Progenitor cell of endocrine pancreas (in vitro differentiated cells): ENCODE results near the gene STEAP1B. TPM values are rescaled to one million over a fixed set of nuclear protein-coding genes. Genes with fewer than 3 reads are reported as not detected.
A peak's percentile ranks its signal among the peaks of the same experiment; 100 is the strongest.
"Not testable (repeated sequence)": the region's sequence is repeated elsewhere in the genome, so short reads cannot be mapped to it uniquely, and the experiment has no call there.

Source experiments
- DNase-seq: peaks from one replicate; pipeline ENCODE4 v3.0.0; 2021; ENCODE audit warnings: low spot score; ENCODE audit not compliant: unreplicated experiment
- H3K27ac Mint-ChIP-seq: 2 replicates; pipeline ENCODE4 v1.8.0; 2021; ENCODE audit warnings: mild to moderate bottlenecking, moderate library complexity, mixed read lengths
- H3K27me3 Mint-ChIP-seq: 2 replicates; pipeline ENCODE4 v1.8.0; 2021; ENCODE audit warnings: mixed read lengths
- H3K36me3 Mint-ChIP-seq: 2 replicates; pipeline ENCODE4 v1.8.0; 2022; ENCODE audit warnings: mixed read lengths; ENCODE audit not compliant: insufficient read depth
- H3K4me1 Mint-ChIP-seq: 2 replicates; pipeline ENCODE4 v1.8.0; 2021; ENCODE audit warnings: low read depth, mixed read lengths
- H3K4me3 Mint-ChIP-seq: 2 replicates; pipeline ENCODE4 v1.8.0; 2021; ENCODE audit warnings: low read depth, mild to moderate bottlenecking, moderate library complexity, mixed read lengths
- H3K9me3 Mint-ChIP-seq: 2 replicates; pipeline ENCODE4 v1.8.0; 2021; ENCODE audit warnings: low read depth, mixed read lengths
- CTCF ChIP-seq: fragments of 200-600 bp; sonication (generic); IDR thresholded peaks from one replicate; pipeline ENCODE4 v1.5.0; 2021; ENCODE audit warnings: antibody characterized with exemption, mild to moderate bottlenecking; ENCODE audit not compliant: unreplicated experiment
- total RNA-seq: library from RNA; stranded (reverse); gene quantifications from 2 replicates; pipeline ENCODE4 v1.2.1, GENCODE V29; 2021

STEAP1B gene
- total RNA-seq, 1 donor from 2014 or later: 0.89 TPM

- peak overlapping the region; percentile 19 for H3K4me3 Mint-ChIP-seq
- no peak for DNase-seq
- no peaks in the 10 kb centered on the region for H3K9me3 Mint-ChIP-seq
- TF ChIP-seq CTCF: no peak
- no peaks in the 10 kb centered on the region for H3K27me3 Mint-ChIP-seq
- no peaks in the 10 kb centered on the region for H3K36me3 Mint-ChIP-seq
- H3K4me1 Mint-ChIP-seq: peaks cover 21% of the 10 kb centered on the region
- peak overlapping the region; percentile 60 for H3K27ac Mint-ChIP-seq
These were observed 44.3 kb upstream of the STEAP1B start for GRCh38 chr7:22544245-22544644.

DNA sequence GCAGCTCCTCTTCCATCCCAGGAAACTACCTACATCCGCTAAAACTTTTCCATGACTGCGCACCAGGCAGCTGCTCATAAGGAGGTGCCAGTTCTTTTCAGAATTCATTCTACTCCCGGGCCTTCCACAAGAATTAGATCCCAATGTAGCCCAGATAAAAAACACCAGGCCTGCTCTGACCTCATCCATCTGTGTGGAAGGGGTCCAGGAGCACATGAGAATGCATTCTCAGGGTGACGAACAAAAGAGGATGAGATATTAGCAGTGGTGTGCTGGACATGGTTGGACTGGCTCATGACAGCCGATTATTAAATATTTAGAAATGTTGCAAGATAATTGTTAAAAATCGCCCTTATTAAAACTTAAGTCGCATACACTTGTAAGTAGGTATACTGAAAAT, 43.2 kb upstream of the STEAP1B start:
- Mint-ChIP-seq H3K4me1 (peaks cover 20% of the 10 kb centered on the region), H3K27ac (peak overlapping the region; percentile 82), H3K27me3 (no peaks in the 10 kb centered on the region), H3K9me3 (no peaks in the 10 kb centered on the region), H3K36me3 (no peaks in the 10 kb centered on the region), H3K4me3 (no peak overlapping the region)
- TF ChIP-seq CTCF: no peak
- DNase-seq: no peak

- Mint-ChIP-seq H3K4me3 (no peak overlapping the region), H3K9me3 (no peaks in the 10 kb centered on the region), H3K4me1 (peaks cover 20% of the 10 kb centered on the region), H3K27me3 (no peaks in the 10 kb centered on the region), H3K27ac (no peak overlapping the region), H3K36me3 (no peaks in the 10 kb centered on the region)
- no peak for TF ChIP-seq CTCF
- no peak for DNase-seq
These were observed 42.7 kb upstream of the STEAP1B start for GRCh38 chr7:22542669-22543068.

- no peaks in the 10 kb centered on the region for H3K9me3 Mint-ChIP-seq
- no peak for TF ChIP-seq CTCF
- no peak for DNase-seq
- H3K4me1 Mint-ChIP-seq: peaks cover 20% of the 10 kb centered on the region
- H3K36me3 Mint-ChIP-seq: no peaks in the 10 kb centered on the region
- no peak overlapping the region for H3K4me3 Mint-ChIP-seq
- no peak overlapping the region for H3K27ac Mint-ChIP-seq
- H3K27me3 Mint-ChIP-seq: no peaks in the 10 kb centered on the region
These were observed 42.3 kb upstream of the STEAP1B start for GRCh38 chr7:22542254-22542653.

DNA sequence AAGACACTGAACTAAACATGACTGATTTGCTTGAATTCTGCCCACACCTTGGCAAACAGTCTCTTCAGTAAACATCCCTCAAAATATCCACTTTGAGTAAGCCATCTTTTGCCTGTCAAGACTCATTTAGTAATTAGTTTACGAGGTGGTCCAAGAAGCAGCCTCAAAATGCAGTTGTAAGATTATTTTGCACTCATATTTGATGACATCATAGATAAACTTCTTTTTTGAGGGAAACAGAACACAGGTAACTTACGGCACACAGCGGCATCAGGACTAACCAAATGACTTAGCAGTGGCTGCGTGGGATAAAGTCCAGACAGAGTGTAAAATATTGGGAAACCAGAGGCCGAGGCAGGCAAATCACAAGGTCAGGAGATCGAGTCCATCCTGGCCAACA, 41.8 kb upstream of the STEAP1B start:
- no peaks in the 10 kb centered on the region for H3K9me3 Mint-ChIP-seq

GRCh38 chr7:22528537-22528936, 28.5 kb upstream of the STEAP1B start:
- H3K9me3 Mint-ChIP-seq, H3K27ac Mint-ChIP-seq, H3K4me3 Mint-ChIP-seq, H3K4me1 Mint-ChIP-seq, DNase-seq, H3K36me3 Mint-ChIP-seq, H3K27me3 Mint-ChIP-seq: not testable (repeated sequence)

More for the DNA sequence above, 41.8 kb upstream of the STEAP1B start:
- Mint-ChIP-seq H3K4me3 (no peak overlapping the region), H3K4me1 (peaks cover 20% of the 10 kb centered on the region), H3K27ac (no peak overlapping the region), H3K27me3 (no peaks in the 10 kb centered on the region), H3K36me3 (no peaks in the 10 kb centered on the region)
- no peak for TF ChIP-seq CTCF
- DNase-seq: no peak

GRCh38 chr7:22524353-22524947, 24.5 kb upstream of the STEAP1B start:
- not testable (repeated sequence) for H3K36me3 Mint-ChIP-seq, H3K27ac Mint-ChIP-seq, H3K4me1 Mint-ChIP-seq, H3K27me3 Mint-ChIP-seq, H3K9me3 Mint-ChIP-seq, H3K4me3 Mint-ChIP-seq, DNase-seq
